ENCODE data around the gene TBCD. TPM values are rescaled to one million over a fixed set of nuclear protein-coding genes. Genes with fewer than 3 reads are reported as not detected.
A peak's percentile ranks its signal among the peaks of the same experiment; 100 is the strongest.

TBCD gene
- total and polyA plus RNA-seq, 12 donors, result 41.3 to 107 (median 52.4) TPM

DNA sequence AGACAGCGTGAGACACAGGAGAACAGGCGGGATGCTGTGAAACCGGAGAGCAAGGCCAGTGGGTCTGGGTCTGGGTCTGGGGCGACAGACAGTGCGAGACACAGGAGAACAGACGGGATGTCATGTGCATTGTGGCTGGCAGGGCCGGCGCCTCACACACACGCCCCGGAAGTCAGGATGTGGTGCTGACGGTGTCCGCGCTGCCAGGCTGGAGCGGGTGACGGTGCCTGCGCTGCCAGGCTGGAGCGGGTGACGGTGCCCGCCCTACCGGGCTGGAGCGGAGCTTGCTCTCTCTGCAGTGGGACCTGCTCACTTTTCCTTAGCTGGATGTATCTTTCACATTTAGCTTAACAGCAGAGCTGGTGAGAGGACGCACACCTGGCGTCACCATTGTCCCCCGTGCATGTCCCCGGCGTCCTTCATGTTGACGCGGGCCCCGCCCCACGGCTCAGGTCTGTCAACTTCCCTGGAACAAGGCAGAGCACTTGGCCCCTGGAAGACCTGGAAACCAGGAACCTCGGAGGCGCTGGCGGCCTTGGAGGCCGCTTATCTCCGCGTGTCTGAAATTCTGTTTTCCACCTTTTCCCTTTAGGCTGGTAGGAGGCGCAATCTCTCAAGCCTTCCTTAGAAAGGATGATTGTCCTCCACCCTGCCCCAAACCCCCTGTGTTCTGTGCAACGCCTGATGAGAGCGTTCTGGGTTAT lies 131.0 kb downstream of the TBCD start:
- Histone ChIP-seq H3K36me3 (peaks cover 0 to 22% (median 0%) of the 10 kb centered on the region in 9 donors), H3K27me3 (no peaks in the 10 kb centered on the region), H3K4me1 (peaks cover 23 to 87% (median 42%) of the 10 kb centered on the region in 9 donors), H3K9me3 (no peaks in the 10 kb centered on the region), H3K27ac (peak overlapping the region in 1 of 10 donors; percentile 66), H3K4me3 (no peak overlapping the region)
- ATAC-seq (no peak), DNase-seq (no peak)
- 91 to 92% methylated on average over 39 of the region's 39 CpGs for WGBS, 2 donors
- intact Hi-C loops (cut with DNase I), result no loop called here
- no peak for TF ChIP-seq CTCF (IDR thresholded peaks at IDR 0.05)

- peaks cover 23 to 86% (median 46%) of the 10 kb centered on the region in 9 donors for H3K4me1 ChIP-seq
- H3K4me3 ChIP-seq, result no peak overlapping the region
- 92 to 95% methylated on average over 23 of the region's 23 CpGs for WGBS, 2 donors
- peak overlapping the region in 2 of 10 donors; percentile 51 to 78 for H3K27ac ChIP-seq
- H3K27me3 ChIP-seq, result no peaks in the 10 kb centered on the region
- no peak for ATAC-seq
- DNase-seq, result no peak
- peaks cover 0 to 17% (median 0%) of the 10 kb centered on the region in 9 donors for H3K36me3 ChIP-seq
- H3K9me3 ChIP-seq, result no peaks in the 10 kb centered on the region
- intact Hi-C loops (cut with DNase I), result no loop called here
- TF ChIP-seq CTCF (IDR thresholded peaks at IDR 0.05), result no peak
These were observed 131.7 kb downstream of the TBCD start for GRCh38 chr17:82883419-82884031.

DNA sequence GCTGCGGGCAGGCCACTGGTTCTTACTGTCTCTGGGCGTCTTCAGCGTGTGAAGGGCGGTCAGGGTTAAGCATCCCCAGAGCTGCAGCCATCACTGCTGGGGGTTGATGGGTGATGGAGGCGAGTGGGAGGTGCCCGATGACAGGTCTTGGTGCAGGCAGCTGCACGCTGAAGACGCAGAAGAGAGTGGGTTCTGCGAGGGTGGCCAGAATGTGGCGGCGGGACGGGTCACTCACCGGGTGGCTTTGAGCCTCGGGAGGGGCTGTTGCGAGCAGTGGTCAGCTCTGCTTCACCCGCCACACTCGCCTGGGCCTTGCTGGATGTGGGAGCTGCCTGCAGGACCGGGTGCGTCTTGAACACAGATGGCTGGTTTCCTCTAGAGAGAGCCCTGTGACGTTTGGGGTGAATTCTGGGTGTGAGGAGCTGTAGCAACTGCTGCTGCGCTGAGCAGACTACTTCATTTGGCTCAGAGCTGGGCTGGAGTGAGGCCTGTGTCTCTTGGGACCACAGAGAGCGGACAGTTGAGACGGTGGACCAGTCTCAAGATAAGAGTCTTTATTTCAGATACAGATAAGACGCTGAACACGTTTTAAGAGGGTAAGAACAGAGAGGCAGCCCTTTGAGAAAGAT lies 132.6 kb downstream of the TBCD start:
- Histone ChIP-seq H3K27ac (peak overlapping the region in 8 of 10 donors; percentile 9 to 78 (median 42)), H3K9me3 (no peaks in the 10 kb centered on the region), H3K27me3 (no peaks in the 10 kb centered on the region), H3K4me3 (no peak overlapping the region), H3K4me1 (peaks cover 28 to 83% (median 56%) of the 10 kb centered on the region in 9 donors), H3K36me3 (peaks cover 0 to 16% (median 0%) of the 10 kb centered on the region in 9 donors)
- WGBS, 2 donors, result 67 to 70% methylated on average over 25 of the region's 25 CpGs
- DNase-seq (peak in 1 of 2 donors; percentile 59), ATAC-seq (peak in 7 of 8 donors; percentile 27 to 54 (median 36))
- no peak for TF ChIP-seq CTCF (IDR thresholded peaks at IDR 0.05)
- intact Hi-C loops (cut with DNase I), result no loop called here

DNA sequence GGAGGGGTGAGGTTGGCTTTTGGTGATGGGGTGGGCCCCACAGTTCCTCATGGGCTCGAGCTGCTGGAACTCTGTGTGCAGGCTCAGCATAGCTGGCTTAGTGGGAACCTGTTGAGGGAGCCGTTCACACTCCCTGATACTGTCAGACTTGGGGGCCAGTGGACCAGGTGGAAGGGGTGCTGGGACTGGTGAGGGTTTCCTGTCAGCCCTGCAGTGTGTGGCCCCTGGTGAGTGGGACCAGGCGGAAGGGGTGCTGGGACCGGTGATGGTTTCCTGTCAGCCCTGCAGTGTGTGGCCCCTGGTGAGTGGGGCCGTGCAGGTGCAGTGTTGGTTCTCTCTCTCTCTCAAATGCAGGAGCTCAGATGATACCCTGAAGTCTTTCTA lies 133.1 kb downstream of the TBCD start:
- Histone ChIP-seq H3K36me3 (peaks cover 0 to 21% (median 0%) of the 10 kb centered on the region in 9 donors), H3K9me3 (no peaks in the 10 kb centered on the region), H3K4me3 (no peak overlapping the region), H3K27me3 (no peaks in the 10 kb centered on the region), H3K4me1 (peaks cover 31 to 85% (median 61%) of the 10 kb centered on the region in 9 donors), H3K27ac (peak overlapping the region in 8 of 10 donors; percentile 9 to 78 (median 42))
- WGBS, 2 donors, result 72 to 80% methylated on average over 5 of the region's 5 CpGs
- no peak for DNase-seq
- intact Hi-C loops (cut with DNase I), result no loop called here
- ATAC-seq, result peak in 2 of 8 donors; percentile 3 to 6
- TF ChIP-seq CTCF (IDR thresholded peaks at IDR 0.05), result no peak
